ENCODE measurements around the gene HIGD1C.

HIGD1C gene

GRCh38 chr12:50960130-50960529 is 7.8 kb downstream of the HIGD1C start:
- Histone ChIP-seq H3K4me3 (ENCODE audit: low read length) (no peak overlapping the region), H3K9ac (ENCODE audit: low read depth, low read length) (no peak overlapping the region), H3K4me1 (ENCODE audit: insufficient read depth, low read length) (no peaks in the 10 kb centered on the region), H3K9me3 (ENCODE audit: insufficient read depth, low read depth, low read length) (no peaks in the 10 kb centered on the region), H3K36me3 (ENCODE audit: insufficient read depth, low read depth, low read length) (no peaks in the 10 kb centered on the region), H3K27me3 (ENCODE audit: insufficient read depth, low read length) (no peaks in the 10 kb centered on the region), H3K27ac (ENCODE audit: low read length) (no peak overlapping the region)

GRCh38 chr12:50961708-50962107 is 9.4 kb downstream of the HIGD1C start:
- Histone ChIP-seq H3K9me3 (ENCODE audit: insufficient read depth, low read depth, low read length) (no peaks in the 10 kb centered on the region), H3K4me1 (ENCODE audit: insufficient read depth, low read length) (no peaks in the 10 kb centered on the region), H3K27ac (ENCODE audit: low read length) (no peak overlapping the region), H3K27me3 (ENCODE audit: insufficient read depth, low read length) (no peaks in the 10 kb centered on the region), H3K4me3 (ENCODE audit: low read length) (no peak overlapping the region), H3K9ac (ENCODE audit: low read depth, low read length) (no peak overlapping the region), H3K36me3 (ENCODE audit: insufficient read depth, low read depth, low read length) (no peaks in the 10 kb centered on the region)

- no peaks in the 10 kb centered on the region for H3K4me1 ChIP-seq (ENCODE audit: insufficient read depth, low read length)
- no peak overlapping the region for H3K9ac ChIP-seq (ENCODE audit: low read depth, low read length)
- H3K27ac ChIP-seq (ENCODE audit: low read length), result no peak overlapping the region
- H3K9me3 ChIP-seq (ENCODE audit: insufficient read depth, low read depth, low read length), result no peaks in the 10 kb centered on the region
- H3K4me3 ChIP-seq (ENCODE audit: low read length), result no peak overlapping the region
- H3K36me3 ChIP-seq (ENCODE audit: insufficient read depth, low read depth, low read length), result no peaks in the 10 kb centered on the region
- no peaks in the 10 kb centered on the region for H3K27me3 ChIP-seq (ENCODE audit: insufficient read depth, low read length)
These were observed 12.1 kb downstream of the HIGD1C start for GRCh38 chr12:50964432-50964831.

GRCh38 chr12:50971946-50972345 is 19.6 kb downstream of the HIGD1C start:
- no peaks in the 10 kb centered on the region for H3K27me3 ChIP-seq (ENCODE audit: insufficient read depth, low read length)
- H3K4me1 ChIP-seq (ENCODE audit: insufficient read depth, low read length), result no peaks in the 10 kb centered on the region
- H3K27ac ChIP-seq (ENCODE audit: low read length), result no peak overlapping the region
- no peak overlapping the region for H3K9ac ChIP-seq (ENCODE audit: low read depth, low read length)
- H3K9me3 ChIP-seq (ENCODE audit: insufficient read depth, low read depth, low read length), result peaks cover 19% of the 10 kb centered on the region
- peaks cover 4% of the 10 kb centered on the region; the same call in 1 of the 2 replicates for H3K36me3 ChIP-seq (ENCODE audit: insufficient read depth, low read depth, low read length)
- H3K4me3 ChIP-seq (ENCODE audit: low read length), result no peak overlapping the region

GRCh38 chr12:50979369-50980052 is 27.2 kb downstream of the HIGD1C start:
- H3K4me1 ChIP-seq (ENCODE audit: insufficient read depth, low read length), result no peaks in the 10 kb centered on the region
- no peak overlapping the region for H3K4me3 ChIP-seq (ENCODE audit: low read length)
- H3K27ac ChIP-seq (ENCODE audit: low read length), result no peak overlapping the region
- no peaks in the 10 kb centered on the region for H3K36me3 ChIP-seq (ENCODE audit: insufficient read depth, low read depth, low read length)
- H3K27me3 ChIP-seq (ENCODE audit: insufficient read depth, low read length), result no peaks in the 10 kb centered on the region
- no peak overlapping the region for H3K9ac ChIP-seq (ENCODE audit: low read depth, low read length)
- H3K9me3 ChIP-seq (ENCODE audit: insufficient read depth, low read depth, low read length), result no peaks in the 10 kb centered on the region

GRCh38 chr12:50980545-50980944 is 28.2 kb downstream of the HIGD1C start:
- Histone ChIP-seq H3K36me3 (ENCODE audit: insufficient read depth, low read depth, low read length) (no peaks in the 10 kb centered on the region), H3K27me3 (ENCODE audit: insufficient read depth, low read length) (no peaks in the 10 kb centered on the region), H3K9me3 (ENCODE audit: insufficient read depth, low read depth, low read length) (no peaks in the 10 kb centered on the region), H3K27ac (ENCODE audit: low read length) (no peak overlapping the region), H3K4me3 (ENCODE audit: low read length) (no peak overlapping the region), H3K4me1 (ENCODE audit: insufficient read depth, low read length) (no peaks in the 10 kb centered on the region), H3K9ac (ENCODE audit: low read depth, low read length) (no peak overlapping the region)

GRCh38 chr12:50981319-50982239 is 29.2 kb downstream of the HIGD1C start:
- Histone ChIP-seq H3K36me3 (ENCODE audit: insufficient read depth, low read depth, low read length) (peaks cover 6% of the 10 kb centered on the region; the same call in 1 of the 2 replicates), H3K9me3 (ENCODE audit: insufficient read depth, low read depth, low read length) (no peaks in the 10 kb centered on the region), H3K4me1 (ENCODE audit: insufficient read depth, low read length) (no peaks in the 10 kb centered on the region), H3K9ac (ENCODE audit: low read depth, low read length) (no peak overlapping the region), H3K27me3 (ENCODE audit: insufficient read depth, low read length) (no peaks in the 10 kb centered on the region), H3K27ac (ENCODE audit: low read length) (no peak overlapping the region), H3K4me3 (ENCODE audit: low read length) (no peak overlapping the region)

GRCh38 chr12:50984586-50985298 is 32.4 kb downstream of the HIGD1C start:
- no peaks in the 10 kb centered on the region for H3K9me3 ChIP-seq (ENCODE audit: insufficient read depth, low read depth, low read length)
- H3K36me3 ChIP-seq (ENCODE audit: insufficient read depth, low read depth, low read length), result peaks cover 35% of the 10 kb centered on the region
- no peak overlapping the region for H3K9ac ChIP-seq (ENCODE audit: low read depth, low read length)
- no peaks in the 10 kb centered on the region for H3K4me1 ChIP-seq (ENCODE audit: insufficient read depth, low read length)
- no peak overlapping the region for H3K4me3 ChIP-seq (ENCODE audit: low read length)
- H3K27me3 ChIP-seq (ENCODE audit: insufficient read depth, low read length), result no peaks in the 10 kb centered on the region
- no peak overlapping the region for H3K27ac ChIP-seq (ENCODE audit: low read length)

GRCh38 chr12:50985322-50985721 is 33.0 kb downstream of the HIGD1C start:
- peaks cover 41% of the 10 kb centered on the region for H3K36me3 ChIP-seq (ENCODE audit: insufficient read depth, low read depth, low read length)
- no peak overlapping the region for H3K27ac ChIP-seq (ENCODE audit: low read length)
- H3K4me3 ChIP-seq (ENCODE audit: low read length), result no peak overlapping the region
- H3K9me3 ChIP-seq (ENCODE audit: insufficient read depth, low read depth, low read length), result no peaks in the 10 kb centered on the region
- no peak overlapping the region for H3K9ac ChIP-seq (ENCODE audit: low read depth, low read length)
- H3K4me1 ChIP-seq (ENCODE audit: insufficient read depth, low read length), result no peaks in the 10 kb centered on the region
- no peaks in the 10 kb centered on the region for H3K27me3 ChIP-seq (ENCODE audit: insufficient read depth, low read length)

GRCh38 chr12:50986966-50987737 is 34.8 kb downstream of the HIGD1C start:
- Histone ChIP-seq H3K27me3 (ENCODE audit: insufficient read depth, low read length) (no peaks in the 10 kb centered on the region), H3K9ac (ENCODE audit: low read depth, low read length) (no peak overlapping the region), H3K27ac (ENCODE audit: low read length) (no peak overlapping the region), H3K4me3 (ENCODE audit: low read length) (no peak overlapping the region), H3K9me3 (ENCODE audit: insufficient read depth, low read depth, low read length) (no peaks in the 10 kb centered on the region), H3K4me1 (ENCODE audit: insufficient read depth, low read length) (no peaks in the 10 kb centered on the region), H3K36me3 (ENCODE audit: insufficient read depth, low read depth, low read length) (peaks cover 59% of the 10 kb centered on the region)

GRCh38 chr12:50988051-50988450 is 35.7 kb downstream of the HIGD1C start:
- Histone ChIP-seq H3K9ac (ENCODE audit: low read depth, low read length) (no peak overlapping the region), H3K27me3 (ENCODE audit: insufficient read depth, low read length) (no peaks in the 10 kb centered on the region), H3K27ac (ENCODE audit: low read length) (no peak overlapping the region), H3K36me3 (ENCODE audit: insufficient read depth, low read depth, low read length) (peaks cover 66% of the 10 kb centered on the region), H3K4me3 (ENCODE audit: low read length) (no peak overlapping the region), H3K9me3 (ENCODE audit: insufficient read depth, low read depth, low read length) (no peaks in the 10 kb centered on the region), H3K4me1 (ENCODE audit: insufficient read depth, low read length) (no peaks in the 10 kb centered on the region)

All from iPS-20b (cell line).